WTC11 (cell line): ENCODE results near the gene CACNG4. TPM values are rescaled to one million over a fixed set of nuclear protein-coding genes. Genes with fewer than 3 reads are reported as not detected.

Experiments
- ATAC-seq: fragments of 200-7000 bp; cut with Tn5 transposase; 2 replicates; pipeline ENCODE4 v1.10.0; 2021; ENCODE audit warnings: mild to moderate bottlenecking, moderate library complexity
- CTCF ChIA-PET: fragments of 300-600 bp; sonication (Branson Sonifier 250); formaldehyde crosslinking; loops from one replicate; lab custom pipeline; 2021; ENCODE audit warnings: antibody characterized with exemption; lab: Charles Lee
- POLR2A ChIA-PET: fragments of 350-600 bp; sonication (Branson Sonifier 250); formaldehyde crosslinking; loops from one replicate; lab custom pipeline; 2021; ENCODE audit warnings: antibody characterized with exemption; lab: Charles Lee
- DNase-seq: peaks from one replicate; pipeline ENCODE4 v3.0.0; 2021; ENCODE audit warnings: low spot score
- H3K27ac Mint-ChIP-seq: 2 replicates; pipeline ENCODE4 v1.8.0; 2021; ENCODE audit warnings: mixed read lengths
- H3K27me3 Mint-ChIP-seq: 2 replicates; pipeline ENCODE4 v1.8.0; 2021; ENCODE audit warnings: low read depth, mild to moderate bottlenecking, moderate library complexity, mixed read lengths
- H3K36me3 Mint-ChIP-seq: 2 replicates; pipeline ENCODE4 v1.8.0; 2021; ENCODE audit warnings: mixed read lengths
- H3K4me1 Mint-ChIP-seq: 2 replicates; pipeline ENCODE4 v1.8.0; 2022; ENCODE audit warnings: mixed read lengths
- H3K4me3 Mint-ChIP-seq: 2 replicates; pipeline ENCODE4 v1.8.0; 2021; ENCODE audit warnings: mild to moderate bottlenecking, moderate library complexity, mixed read lengths
- H3K9me3 Mint-ChIP-seq: 2 replicates; pipeline ENCODE4 v1.8.0; 2021; ENCODE audit warnings: mixed read lengths
- ATF2 ChIP-seq: sonication (generic); formaldehyde crosslinking; IDR thresholded peaks from 2 replicates; pipeline ENCODE4 v1.8.1; 2022; ENCODE audit warnings: low read depth, missing genetic modification reagents, borderline replicate concordance
- CDX4 ChIP-seq: fragments of 250-450 bp; sonication (Bioruptor Pico); IDR thresholded peaks from 2 replicates; pipeline ENCODE4 v1.9.0; 2021; ENCODE audit warnings: moderate library complexity, mild to moderate bottlenecking, inconsistent platforms, borderline replicate concordance
- CREB1 ChIP-seq: sonication (generic); formaldehyde crosslinking; IDR thresholded peaks from 2 replicates; pipeline ENCODE4 v1.8.0; 2023; ENCODE audit warnings: mild to moderate bottlenecking, missing genetic modification reagents
- EMX1 ChIP-seq: fragments of 250-450 bp; sonication (Bioruptor Pico); IDR thresholded peaks from 2 replicates; pipeline ENCODE4 v1.8.0; 2021; ENCODE audit warnings: mild to moderate bottlenecking
- ETV6 ChIP-seq: sonication (generic); formaldehyde crosslinking; IDR thresholded peaks from 2 replicates; pipeline ENCODE4 v1.8.1; 2022; ENCODE audit warnings: mild to moderate bottlenecking, missing genetic modification reagents
- GABPB1 ChIP-seq: sonication (generic); formaldehyde crosslinking; IDR thresholded peaks from 2 replicates; pipeline ENCODE4 v1.8.1; 2023; ENCODE audit warnings: mild to moderate bottlenecking, missing genetic modification reagents
- HMGA2 ChIP-seq: fragments of 250-450 bp; sonication (Bioruptor Pico); IDR thresholded peaks from 2 replicates; pipeline ENCODE4 v1.4.0; 2021; ENCODE audit warnings: mild to moderate bottlenecking, moderate library complexity
- JAZF1 ChIP-seq: fragments of 250-450 bp; sonication (Bioruptor Pico); IDR thresholded peaks from 2 replicates; pipeline ENCODE4 v1.9.0; 2021; ENCODE audit warnings: moderate library complexity, mild to moderate bottlenecking, inconsistent platforms
- JUN ChIP-seq: sonication (generic); formaldehyde crosslinking; IDR thresholded peaks from 2 replicates; pipeline ENCODE4 v1.8.0; 2023; ENCODE audit warnings: mild to moderate bottlenecking, missing genetic modification reagents
- NR1H2 ChIP-seq: sonication (generic); formaldehyde crosslinking; IDR thresholded peaks from 2 replicates; pipeline ENCODE4 v1.9.0; 2021; ENCODE audit warnings: mild to moderate bottlenecking, moderate library complexity, missing genetic modification reagents
- NR3C1 ChIP-seq: sonication (generic); formaldehyde crosslinking; conservative IDR thresholded peaks from 2 replicates; pipeline ENCODE4 v1.8.1; 2023; ENCODE audit warnings: low read depth, mild to moderate bottlenecking, missing genetic modification reagents
- OVOL2 ChIP-seq: fragments of 250-450 bp; sonication (Bioruptor Pico); IDR thresholded peaks from 2 replicates; pipeline ENCODE4 v1.9.0; 2021; ENCODE audit warnings: mild to moderate bottlenecking, borderline replicate concordance
- RELA ChIP-seq: sonication (generic); formaldehyde crosslinking; IDR thresholded peaks from 2 replicates; pipeline ENCODE4 v1.8.1; 2022; ENCODE audit warnings: missing genetic modification reagents, mild to moderate bottlenecking, borderline replicate concordance
- RORB ChIP-seq: fragments of 250-450 bp; sonication (Bioruptor Pico); IDR thresholded peaks from 2 replicates; pipeline ENCODE4 v1.9.0; 2021; ENCODE audit warnings: mild to moderate bottlenecking
- SMAD3 ChIP-seq: sonication (generic); formaldehyde crosslinking; IDR thresholded peaks from 2 replicates; pipeline ENCODE4 v1.8.0; 2022; ENCODE audit warnings: missing genetic modification reagents, mild to moderate bottlenecking, borderline replicate concordance
- ZNF416 ChIP-seq: fragments of 250-450 bp; sonication (Bioruptor Pico); IDR thresholded peaks from 2 replicates; pipeline ENCODE4 v1.9.0; 2021; ENCODE audit warnings: mild to moderate bottlenecking, inconsistent platforms
- ZNF423 ChIP-seq: fragments of 250-450 bp; sonication (Bioruptor Pico); IDR thresholded peaks from 2 replicates; pipeline ENCODE4 v2.1.2; 2022; ENCODE audit warnings: mild to moderate bottlenecking, moderate library complexity
- total RNA-seq: library from RNA; stranded (reverse); gene quantifications from 3 replicates; pipeline ENCODE4 v1.2.3, GENCODE V29; 2021
- TF ChIP-seq, protein P1 (sequence below): fragments of 250-450 bp; sonication (Bioruptor Pico); IDR thresholded peaks from 2 replicates; pipeline ENCODE4 v1.9.0; 2021; ENCODE audit warnings: mild to moderate bottlenecking
- TF ChIP-seq, protein P2 (sequence below): sonication (generic); formaldehyde crosslinking; IDR thresholded peaks from 2 replicates; pipeline ENCODE4 v1.8.1; 2023; ENCODE audit warnings: mild to moderate bottlenecking, missing genetic modification reagents
- TF ChIP-seq, protein P3 (sequence below): fragments of 200-600 bp; IDR thresholded peaks from 2 replicates; pipeline ENCODE4 v1.8.0; 2022; ENCODE audit warnings: antibody characterized with exemption
- TF ChIP-seq, protein P4 (sequence below): fragments of 250-450 bp; sonication (Bioruptor Pico); conservative IDR thresholded peaks from 2 replicates; pipeline ENCODE4 v1.9.0; 2021; ENCODE audit warnings: mild to moderate bottlenecking

The CACNG4 gene
- total RNA-seq, 1 experiment from 2014 or later = 3.4 TPM

GRCh38 chr17:66968916-66969315, 4.4 kb downstream of the CACNG4 start:
- CTCF ChIA-PET = interaction anchor here (0.6 to 1.6 kb wide), 2 partner anchors 47 to 114 kb away, joined by 3 to 4 read pairs; no protein-coding TSS in a partner anchor
- POLR2A ChIA-PET = no interaction called here
- peaks cover 11% of the 10 kb centered on the region for H3K4me1 Mint-ChIP-seq
- ATAC-seq = no peak
- H3K4me3 Mint-ChIP-seq = no peak overlapping the region
- H3K27me3 Mint-ChIP-seq = peaks cover 41% of the 10 kb centered on the region
- no peaks in the 10 kb centered on the region for H3K36me3 Mint-ChIP-seq
- H3K27ac Mint-ChIP-seq = no peak overlapping the region
- H3K9me3 Mint-ChIP-seq = no peaks in the 10 kb centered on the region
- no peak for DNase-seq
- TF ChIP-seq, protein P1, sequence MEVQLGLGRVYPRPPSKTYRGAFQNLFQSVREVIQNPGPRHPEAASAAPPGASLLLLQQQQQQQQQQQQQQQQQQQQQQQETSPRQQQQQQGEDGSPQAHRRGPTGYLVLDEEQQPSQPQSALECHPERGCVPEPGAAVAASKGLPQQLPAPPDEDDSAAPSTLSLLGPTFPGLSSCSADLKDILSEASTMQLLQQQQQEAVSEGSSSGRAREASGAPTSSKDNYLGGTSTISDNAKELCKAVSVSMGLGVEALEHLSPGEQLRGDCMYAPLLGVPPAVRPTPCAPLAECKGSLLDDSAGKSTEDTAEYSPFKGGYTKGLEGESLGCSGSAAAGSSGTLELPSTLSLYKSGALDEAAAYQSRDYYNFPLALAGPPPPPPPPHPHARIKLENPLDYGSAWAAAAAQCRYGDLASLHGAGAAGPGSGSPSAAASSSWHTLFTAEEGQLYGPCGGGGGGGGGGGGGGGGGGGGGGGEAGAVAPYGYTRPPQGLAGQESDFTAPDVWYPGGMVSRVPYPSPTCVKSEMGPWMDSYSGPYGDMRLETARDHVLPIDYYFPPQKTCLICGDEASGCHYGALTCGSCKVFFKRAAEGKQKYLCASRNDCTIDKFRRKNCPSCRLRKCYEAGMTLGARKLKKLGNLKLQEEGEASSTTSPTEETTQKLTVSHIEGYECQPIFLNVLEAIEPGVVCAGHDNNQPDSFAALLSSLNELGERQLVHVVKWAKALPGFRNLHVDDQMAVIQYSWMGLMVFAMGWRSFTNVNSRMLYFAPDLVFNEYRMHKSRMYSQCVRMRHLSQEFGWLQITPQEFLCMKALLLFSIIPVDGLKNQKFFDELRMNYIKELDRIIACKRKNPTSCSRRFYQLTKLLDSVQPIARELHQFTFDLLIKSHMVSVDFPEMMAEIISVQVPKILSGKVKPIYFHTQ = no peak
- TF ChIP-seq JUN (CRISPR knock-in tag) (no peak), GABPB1 (CRISPR knock-in tag) (no peak), JAZF1 (CRISPR knock-in tag) (no peak), RORB (CRISPR knock-in tag) (no peak), ZNF416 (no peak), SMAD3 (no peak), ZNF423 (no peak), OVOL2 (CRISPR knock-in tag) (no peak), ATF2 (no peak), HMGA2 (CRISPR knock-in tag) (no peak), ETV6 (CRISPR knock-in tag) (no peak), NR3C1 (CRISPR knock-in tag) (no peak)
- TF ChIP-seq, protein P2, sequence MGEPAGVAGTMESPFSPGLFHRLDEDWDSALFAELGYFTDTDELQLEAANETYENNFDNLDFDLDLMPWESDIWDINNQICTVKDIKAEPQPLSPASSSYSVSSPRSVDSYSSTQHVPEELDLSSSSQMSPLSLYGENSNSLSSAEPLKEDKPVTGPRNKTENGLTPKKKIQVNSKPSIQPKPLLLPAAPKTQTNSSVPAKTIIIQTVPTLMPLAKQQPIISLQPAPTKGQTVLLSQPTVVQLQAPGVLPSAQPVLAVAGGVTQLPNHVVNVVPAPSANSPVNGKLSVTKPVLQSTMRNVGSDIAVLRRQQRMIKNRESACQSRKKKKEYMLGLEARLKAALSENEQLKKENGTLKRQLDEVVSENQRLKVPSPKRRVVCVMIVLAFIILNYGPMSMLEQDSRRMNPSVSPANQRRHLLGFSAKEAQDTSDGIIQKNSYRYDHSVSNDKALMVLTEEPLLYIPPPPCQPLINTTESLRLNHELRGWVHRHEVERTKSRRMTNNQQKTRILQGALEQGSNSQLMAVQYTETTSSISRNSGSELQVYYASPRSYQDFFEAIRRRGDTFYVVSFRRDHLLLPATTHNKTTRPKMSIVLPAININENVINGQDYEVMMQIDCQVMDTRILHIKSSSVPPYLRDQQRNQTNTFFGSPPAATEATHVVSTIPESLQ (CRISPR knock-in tag) = no peak
- TF ChIP-seq, protein P3, sequence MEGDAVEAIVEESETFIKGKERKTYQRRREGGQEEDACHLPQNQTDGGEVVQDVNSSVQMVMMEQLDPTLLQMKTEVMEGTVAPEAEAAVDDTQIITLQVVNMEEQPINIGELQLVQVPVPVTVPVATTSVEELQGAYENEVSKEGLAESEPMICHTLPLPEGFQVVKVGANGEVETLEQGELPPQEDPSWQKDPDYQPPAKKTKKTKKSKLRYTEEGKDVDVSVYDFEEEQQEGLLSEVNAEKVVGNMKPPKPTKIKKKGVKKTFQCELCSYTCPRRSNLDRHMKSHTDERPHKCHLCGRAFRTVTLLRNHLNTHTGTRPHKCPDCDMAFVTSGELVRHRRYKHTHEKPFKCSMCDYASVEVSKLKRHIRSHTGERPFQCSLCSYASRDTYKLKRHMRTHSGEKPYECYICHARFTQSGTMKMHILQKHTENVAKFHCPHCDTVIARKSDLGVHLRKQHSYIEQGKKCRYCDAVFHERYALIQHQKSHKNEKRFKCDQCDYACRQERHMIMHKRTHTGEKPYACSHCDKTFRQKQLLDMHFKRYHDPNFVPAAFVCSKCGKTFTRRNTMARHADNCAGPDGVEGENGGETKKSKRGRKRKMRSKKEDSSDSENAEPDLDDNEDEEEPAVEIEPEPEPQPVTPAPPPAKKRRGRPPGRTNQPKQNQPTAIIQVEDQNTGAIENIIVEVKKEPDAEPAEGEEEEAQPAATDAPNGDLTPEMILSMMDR = no peak
- TF ChIP-seq, protein P4, sequence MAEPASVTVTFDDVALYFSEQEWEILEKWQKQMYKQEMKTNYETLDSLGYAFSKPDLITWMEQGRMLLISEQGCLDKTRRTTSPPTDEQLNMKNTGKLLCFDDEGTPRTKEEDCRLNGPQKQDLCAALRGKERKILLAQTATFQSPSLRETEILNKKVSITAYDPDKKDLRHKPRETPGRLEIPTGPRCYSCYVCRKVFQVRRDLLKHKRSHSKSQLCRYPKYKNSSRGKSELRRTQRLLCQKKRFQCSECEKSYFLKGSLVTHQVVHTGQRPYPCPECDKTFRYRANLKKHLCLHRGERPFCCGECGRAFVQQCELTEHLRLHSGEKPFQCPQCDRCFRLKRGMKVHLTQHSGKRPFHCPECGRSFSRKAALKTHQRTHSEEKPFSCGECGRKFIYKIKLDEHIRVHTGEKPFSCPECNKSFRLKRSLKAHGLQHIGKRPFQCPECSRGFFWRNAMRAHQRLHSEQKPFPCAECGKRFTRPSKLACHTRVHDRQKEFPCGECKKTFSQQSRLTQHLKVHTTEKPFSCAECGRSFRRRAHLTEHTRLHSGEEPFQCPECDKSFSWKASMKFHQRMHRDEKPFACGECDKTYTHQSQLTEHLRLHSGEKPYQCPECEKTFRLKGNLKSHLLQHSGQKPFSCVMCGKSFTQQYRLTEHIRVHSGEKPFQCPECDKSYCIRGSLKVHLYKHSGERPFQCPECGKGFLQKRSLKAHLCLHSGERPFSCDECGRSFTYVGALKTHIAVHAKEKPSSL (CRISPR knock-in tag) = no peak
- TF ChIP-seq, all 79 proteins: peak for 0

GRCh38 chr17:66970140-66970539, 5.6 kb downstream of the CACNG4 start:
- ChIA-PET CTCF (interaction anchor here (1.6 kb wide), 1 partner anchor 46 kb away, joined by 4 read pairs; no protein-coding TSS in a partner anchor), POLR2A (no interaction called here)
- ATAC-seq (no peak), DNase-seq (no peak)
- Mint-ChIP-seq H3K4me3 (no peak overlapping the region), H3K27me3 (peaks cover 33% of the 10 kb centered on the region), H3K4me1 (peaks cover 10% of the 10 kb centered on the region), H3K27ac (no peak overlapping the region), H3K36me3 (no peaks in the 10 kb centered on the region), H3K9me3 (no peaks in the 10 kb centered on the region)
- no peak for TF ChIP-seq CREB1 (CRISPR knock-in tag)
- no peak for TF ChIP-seq EMX1 (CRISPR knock-in tag)
- TF ChIP-seq RELA (CRISPR knock-in tag) = no peak
- TF ChIP-seq NR1H2 = no peak
- TF ChIP-seq CDX4 (CRISPR knock-in tag) = no peak
